SKM-1 treated with dmso at 0.1 percent for 144 hours (cell line): ENCODE measurements around the gene ZNF526.
A peak's percentile ranks its signal among the peaks of the same experiment; 100 is the strongest.

Experiments
- DNase-seq: peaks from one replicate; lab custom pipeline; 2025; ENCODE audit not compliant: unreplicated experiment; lab: John Stamatoyannopoulos, UW

Gene ZNF526, protein sequence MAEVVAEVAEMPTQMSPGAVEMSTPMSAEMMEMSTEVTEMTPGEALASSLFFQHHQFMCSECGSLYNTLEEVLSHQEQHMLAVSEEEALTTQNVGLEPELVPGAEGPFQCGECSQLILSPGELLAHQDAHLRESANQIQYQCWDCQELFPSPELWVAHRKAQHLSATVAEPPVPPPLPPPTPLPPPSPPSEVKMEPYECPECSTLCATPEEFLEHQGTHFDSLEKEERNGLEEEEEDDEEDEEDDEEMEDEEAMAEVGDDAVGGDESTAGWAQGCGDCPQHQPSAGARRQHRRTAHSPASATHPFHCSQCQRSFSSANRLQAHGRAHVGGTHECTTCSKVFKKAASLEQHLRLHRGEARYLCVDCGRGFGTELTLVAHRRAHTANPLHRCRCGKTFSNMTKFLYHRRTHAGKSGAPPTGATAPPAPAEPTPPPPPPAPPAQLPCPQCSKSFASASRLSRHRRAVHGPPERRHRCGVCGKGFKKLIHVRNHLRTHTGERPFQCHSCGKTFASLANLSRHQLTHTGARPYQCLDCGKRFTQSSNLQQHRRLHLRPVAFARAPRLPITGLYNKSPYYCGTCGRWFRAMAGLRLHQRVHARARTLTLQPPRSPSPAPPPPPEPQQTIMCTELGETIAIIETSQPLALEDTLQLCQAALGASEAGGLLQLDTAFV

DNA sequence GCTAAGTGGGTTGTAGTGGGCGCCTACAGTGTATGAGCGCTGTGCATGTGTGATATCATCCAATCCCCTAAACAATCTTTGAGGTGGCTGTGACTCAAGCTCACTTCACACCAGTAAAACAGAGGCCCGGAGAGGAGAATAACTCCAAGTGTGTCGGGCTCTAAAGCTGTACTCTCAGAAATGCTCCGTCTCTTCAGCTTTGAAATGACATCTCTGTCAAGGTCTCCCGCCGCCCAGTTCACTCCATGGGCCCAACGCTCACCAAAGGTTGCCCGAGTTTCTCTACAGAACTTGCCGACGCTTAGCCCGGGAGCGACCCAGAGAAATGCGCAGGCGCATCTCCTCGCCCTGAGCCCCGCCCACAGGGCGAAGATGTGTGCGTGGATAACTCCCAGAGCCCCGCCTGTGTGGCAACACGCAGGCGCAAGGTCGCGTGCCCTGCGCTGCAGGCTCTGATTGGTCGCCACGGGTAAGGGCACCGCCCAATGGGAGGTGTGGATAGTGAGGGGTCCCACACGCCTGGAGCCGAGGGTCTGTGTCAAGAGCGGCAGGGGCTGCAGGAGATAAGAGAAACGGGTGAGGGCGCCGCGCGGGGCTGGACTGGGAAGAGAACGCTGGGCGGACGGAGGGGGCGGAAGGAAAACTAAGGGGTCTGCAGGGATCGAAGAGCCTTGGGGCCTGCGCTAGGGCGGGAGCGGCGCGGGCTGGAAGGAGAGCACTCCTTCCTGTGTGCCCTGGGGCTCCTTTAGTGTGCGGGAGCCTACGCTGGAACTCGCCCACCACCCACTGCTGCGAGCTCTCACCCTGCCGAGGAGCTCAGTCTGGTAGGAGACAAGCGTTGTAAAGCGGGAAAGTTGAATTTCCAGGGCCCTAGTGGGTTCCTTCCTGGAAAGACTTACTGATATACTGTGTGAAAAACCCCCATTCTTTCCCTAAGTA is at the start of gene ZNF526:
Gene ZNF526 (plus strand): TSS at position 501 of the 939 bp plus-strand sequence. CDS start 4,092 bp downstream, outside the sequence.
- DNase-seq = peak; percentile 66

DNA sequence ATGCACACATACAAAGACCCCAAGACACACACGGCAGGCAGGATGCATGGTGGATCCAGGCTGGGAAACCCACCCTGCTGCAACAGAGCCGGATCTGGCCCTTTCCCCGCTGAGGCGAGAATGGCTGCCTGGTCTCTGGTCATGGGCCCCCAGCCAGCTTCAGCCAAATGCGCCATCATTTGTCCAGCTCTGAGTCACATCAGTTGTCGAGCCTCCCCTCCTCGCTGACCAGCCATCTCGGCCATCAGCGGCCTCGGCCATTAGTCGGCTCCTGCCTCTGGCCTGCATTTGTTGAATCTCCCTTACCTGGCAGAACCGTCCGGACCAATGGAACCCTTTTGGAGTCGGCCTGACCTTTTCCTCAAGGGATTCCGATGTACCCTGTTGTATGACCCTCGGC is 49.4 kb upstream of the ZNF526 start:
- no peak for DNase-seq

DNA sequence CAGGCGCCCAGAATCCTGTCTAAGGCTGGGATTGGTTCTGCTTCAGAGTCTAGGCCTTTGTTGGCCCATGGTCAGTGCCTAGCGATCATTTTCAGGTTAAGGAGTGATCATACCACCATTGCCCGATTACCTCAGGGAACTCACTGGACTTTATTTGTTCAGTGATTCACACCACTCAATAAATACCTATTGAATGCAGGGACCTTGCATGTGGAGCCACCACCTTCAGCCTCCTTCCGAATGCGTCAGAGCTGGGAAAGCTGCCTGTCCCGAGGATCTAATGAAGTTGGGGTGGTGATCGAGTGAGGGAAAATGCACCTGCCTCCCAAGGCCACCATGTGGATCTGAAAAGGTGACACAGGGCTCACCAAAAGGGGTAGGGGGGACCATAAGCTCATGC is 47.9 kb upstream of the ZNF526 start:
- no peak for DNase-seq

DNA sequence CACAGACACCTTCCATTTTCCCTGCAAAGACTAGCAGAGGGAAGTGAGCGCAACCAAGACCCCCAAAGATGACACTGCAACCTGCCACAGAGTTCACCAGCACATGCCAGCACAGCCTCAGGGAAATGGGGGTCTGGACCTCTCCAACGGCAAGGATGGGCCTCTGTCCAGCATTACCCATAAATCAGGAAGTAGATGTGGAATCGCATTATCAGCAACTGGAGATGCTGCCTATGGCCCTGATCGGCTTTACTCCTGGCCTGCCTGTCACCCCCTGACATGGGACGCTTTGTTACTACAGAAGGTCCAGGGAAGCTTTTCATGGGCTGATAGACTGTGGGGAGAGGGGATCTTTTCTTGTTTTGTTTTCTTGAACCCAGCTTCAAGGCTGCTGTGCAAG is 46.4 kb upstream of the ZNF526 start:
- DNase-seq = no peak

DNA sequence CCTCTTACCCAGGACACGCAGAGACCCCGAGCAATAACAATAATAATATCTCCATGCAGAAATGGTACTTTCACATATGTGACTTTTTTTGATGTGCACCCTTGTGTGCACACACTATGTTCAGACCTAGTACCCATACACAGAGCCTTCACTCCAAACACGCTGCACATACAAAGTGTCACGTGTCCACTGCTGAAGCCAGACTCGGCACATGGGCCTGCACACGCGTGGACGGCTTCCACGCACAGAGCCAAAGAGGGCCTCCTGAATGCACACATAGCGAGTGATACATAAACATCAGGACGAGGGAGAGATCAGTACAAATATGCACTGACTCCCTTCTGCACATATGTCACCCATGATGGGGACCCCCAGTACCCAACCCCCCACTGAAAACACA is 45.9 kb upstream of the ZNF526 start:
- DNase-seq = no peak

DNA sequence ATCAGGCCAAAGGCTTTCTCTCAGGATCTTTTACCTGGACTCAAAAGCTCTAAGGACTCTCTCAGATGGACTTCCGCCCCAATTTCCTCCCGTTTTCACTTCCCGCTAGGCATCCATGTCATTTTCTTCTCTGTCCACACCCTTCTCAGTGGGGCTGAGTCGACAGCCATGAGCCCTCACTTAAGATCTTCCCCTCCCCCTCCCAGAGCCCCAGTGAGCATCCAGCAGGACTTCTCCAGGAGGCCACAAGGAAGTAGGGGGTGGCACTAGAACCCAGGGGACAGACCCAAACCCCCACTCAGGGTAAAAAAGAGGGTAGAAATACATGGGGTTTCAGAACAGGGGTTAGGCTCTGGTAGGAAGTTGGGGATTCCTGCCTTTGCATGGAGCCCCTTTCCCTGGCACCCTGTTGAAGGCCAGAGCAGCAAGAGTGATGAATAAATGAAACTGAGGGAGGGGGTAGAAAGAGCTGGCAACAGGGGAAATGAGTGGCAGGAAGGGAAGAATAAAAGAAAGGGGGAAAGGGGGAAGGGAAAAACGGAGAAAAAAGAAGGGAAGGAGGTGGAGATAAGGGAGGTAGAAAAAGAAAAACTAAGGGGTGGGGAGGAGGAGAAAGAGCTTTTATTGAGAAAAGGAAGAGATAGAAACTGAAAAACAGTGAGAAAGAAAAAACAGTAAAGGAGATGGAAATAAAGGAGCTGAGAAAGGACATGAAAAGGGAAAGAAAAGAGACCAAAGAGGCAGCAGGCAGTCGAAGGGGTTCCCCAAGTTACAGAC is 45.0 kb upstream of the ZNF526 start:
- DNase-seq = no peak

DNA sequence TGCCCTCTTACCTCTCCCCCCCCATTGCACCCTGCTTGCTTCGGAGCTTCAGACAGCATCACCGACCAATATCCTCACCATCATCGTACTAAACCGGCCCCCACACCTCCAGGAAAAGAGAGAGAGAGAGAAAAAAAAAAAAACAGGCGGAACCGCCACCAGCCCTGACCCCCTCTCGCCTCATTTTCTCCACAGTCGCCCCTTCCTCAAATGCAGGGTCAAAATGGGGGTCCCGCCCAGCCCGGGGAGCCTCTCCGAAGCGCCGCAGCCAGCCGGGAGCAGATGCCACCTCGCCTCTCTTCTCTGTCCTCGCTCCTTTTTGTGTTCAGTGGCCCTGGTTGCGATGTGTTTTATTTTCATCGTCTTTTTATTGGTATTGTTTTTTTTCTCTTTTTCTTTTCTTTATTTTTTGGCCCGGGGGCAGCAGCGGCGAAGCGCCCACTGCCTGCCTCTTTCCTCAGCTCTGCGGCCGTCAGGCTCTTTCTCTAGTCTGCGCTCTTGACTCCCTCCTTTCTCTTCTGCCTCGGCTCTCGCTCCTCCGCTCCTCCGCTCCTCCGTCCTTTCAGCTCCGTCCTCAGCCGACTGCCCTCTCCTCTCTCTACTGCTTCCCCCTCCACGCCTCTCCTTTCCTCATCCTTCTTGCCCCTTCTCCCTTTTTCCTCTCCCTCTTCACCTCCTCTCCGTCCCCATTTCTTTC is 44.0 kb upstream of the ZNF526 start:
- no peak for DNase-seq

DNA sequence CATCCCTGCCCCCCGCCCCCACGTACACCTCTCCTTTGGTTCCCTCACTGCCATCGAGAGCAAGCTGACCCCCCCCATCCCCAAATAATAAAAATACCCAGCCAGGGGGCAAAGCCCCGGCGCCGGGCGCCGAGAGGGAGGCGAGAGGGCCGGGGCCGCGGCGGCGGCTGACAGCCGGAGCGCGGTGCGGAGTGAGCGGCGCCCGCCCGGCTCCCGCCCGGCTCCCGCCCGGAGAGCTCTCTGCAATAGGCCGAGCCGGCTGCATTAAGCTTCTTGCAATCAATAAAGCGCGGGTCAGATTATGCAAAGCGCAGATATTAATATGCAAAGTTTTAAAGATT is 43.5 kb upstream of the ZNF526 start:
- DNase-seq = no peak

DNA sequence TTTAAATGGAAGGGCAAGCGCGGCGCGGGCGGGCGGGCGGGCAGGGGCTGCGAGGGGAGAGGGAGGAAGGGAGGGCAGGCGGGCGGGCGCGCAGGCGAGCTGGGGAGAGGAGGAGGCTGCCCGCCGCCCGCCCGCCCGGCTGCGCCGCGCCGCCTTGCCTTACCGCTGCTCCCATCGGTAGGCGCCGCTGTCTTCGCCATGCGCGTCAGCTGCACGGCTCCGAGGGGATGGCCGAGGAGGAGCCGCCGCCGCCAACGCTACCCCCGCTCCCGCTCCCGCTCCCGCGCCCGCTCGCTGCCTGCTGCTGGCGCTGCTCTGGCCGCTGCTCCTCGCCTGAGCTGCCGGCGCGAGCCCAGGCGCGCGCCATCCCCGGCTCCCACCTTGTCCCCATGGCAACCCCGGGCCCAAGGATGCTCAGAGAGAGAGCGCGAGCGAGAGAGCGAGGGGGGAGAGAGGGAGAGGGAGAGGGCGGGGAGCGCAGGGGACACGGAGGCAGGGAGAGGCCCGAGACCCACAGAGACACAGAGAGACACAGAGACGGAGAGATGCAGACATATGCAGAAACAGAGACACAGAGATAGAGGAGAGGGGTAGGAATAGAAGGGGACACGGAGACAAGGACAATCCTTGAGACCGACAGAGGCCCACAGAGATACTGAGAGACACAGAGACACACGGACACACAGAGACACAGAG is 43.0 kb upstream of the ZNF526 start:
- DNase-seq = no peak

DNA sequence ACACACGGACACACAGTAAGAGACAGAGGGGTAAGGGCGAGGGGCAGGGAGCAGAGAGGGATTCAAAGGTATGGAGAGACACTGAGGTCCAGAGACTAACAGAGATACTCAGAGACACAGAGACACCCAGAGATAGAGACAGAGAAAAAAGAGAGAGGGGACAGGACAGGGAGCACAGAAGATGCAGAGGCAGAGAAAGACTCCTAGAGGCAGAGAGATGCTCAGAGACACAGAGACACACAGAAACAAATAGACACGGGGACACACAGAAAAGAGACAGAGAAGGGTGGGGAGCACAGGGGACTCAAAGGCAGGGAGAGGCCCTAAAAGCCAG is 42.5 kb upstream of the ZNF526 start:
- DNase-seq = no peak

DNA sequence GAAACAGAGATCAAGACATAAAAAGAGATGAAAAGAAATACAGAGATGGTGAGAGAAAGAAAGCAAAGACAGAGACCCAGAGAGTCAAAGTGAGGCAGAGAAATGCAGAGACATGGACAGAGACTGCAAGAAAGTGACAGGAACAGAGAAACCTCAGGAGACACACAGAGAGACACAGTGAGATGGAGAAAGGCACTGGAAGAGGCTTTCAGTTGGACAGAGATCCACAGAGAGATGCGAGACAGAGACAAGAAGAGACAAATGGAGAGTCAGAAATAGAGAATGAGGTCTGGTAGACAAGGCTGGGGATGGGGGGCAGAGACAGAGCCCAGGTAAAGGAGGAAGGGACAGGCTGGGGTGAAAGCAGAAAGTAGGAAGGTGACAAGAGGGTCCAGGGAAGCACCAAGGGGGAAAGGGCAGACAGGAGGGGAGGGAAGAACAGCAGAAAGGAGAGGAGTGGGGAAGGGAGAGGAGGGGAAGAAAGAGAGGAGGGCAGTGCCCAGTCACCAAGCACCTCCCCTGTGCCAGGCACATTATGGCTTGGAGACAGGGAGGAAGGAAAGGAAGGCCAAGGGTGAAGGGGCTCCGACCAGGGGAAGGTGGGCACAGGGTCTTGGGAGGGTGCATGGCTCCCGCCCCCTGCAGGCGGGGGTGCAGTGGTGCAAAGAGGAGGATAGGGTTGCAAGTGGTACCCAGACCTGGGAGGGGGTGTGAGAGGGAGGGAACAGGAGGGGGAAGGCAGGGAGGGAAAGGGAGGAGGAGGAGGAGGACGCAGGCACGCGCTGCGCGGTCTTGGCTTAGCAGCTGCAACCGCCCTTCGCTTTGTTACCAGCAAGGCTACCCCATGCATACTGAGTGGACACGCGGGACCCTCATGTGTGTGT is 41.1 kb upstream of the ZNF526 start:
- DNase-seq = no peak

DNA sequence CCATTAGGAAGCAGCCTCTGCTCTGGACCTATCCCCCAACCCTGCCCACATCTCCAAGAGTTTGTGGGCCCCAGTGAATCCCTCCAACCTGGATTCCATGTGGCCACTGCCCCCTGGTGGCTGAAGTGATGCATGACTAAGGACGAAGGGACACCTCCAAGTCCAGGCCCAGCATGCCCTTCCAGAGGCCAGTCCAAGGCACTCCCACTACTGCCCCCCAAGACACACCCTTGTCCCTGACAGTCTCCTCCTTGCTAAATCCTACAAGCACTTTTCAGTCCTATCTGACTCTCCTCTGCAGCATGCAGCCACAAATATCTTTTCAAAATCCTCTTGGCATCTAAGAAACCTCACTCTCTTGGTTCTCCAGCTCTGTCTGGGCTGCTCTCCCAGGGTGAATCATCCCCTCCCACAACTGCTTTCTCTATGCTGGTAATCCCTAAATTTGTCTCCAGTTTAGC is 35.7 kb upstream of the ZNF526 start:
- DNase-seq = peak; percentile 4

DNA sequence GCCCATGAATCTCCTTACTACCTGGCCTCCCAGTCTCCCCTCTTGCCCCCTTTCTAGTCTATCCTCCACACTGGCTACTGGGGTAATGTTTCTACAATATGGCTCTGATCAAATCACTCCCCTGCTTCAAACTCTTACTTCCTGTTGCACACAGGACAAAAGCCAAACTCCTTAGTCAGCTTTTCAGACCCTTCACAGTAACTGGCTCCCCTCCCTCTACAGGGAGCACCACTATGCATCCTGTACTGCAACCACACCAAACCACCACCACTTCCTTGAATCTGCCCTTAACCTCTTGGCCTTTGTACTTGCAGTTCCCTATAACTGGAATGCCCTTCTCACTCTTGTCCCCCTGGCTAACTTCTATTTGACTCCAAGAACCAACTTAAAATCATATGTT is 34.8 kb upstream of the ZNF526 start:
- DNase-seq = peak; percentile 55

DNA sequence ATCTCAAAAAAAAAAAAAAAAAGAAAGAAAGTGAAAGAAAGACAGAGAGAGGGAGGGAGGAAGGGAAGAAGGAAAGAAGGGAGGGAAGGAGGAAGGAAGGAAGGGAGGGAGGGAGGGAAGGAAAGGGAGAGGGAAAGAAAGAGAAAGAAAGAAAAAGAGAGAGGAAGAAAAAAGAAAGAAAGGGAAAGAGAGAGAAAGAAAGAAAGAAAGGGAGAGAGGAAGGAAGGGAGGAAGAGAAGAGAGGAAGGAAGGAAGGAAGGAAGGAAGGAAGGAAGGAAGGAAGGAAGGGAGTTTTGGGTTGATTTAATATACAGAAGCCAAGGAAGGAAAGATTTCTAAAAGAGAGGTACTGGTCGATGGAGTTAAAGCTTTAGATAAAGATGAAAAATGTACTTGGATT is 31.4 kb upstream of the ZNF526 start:
- no peak for DNase-seq

DNA sequence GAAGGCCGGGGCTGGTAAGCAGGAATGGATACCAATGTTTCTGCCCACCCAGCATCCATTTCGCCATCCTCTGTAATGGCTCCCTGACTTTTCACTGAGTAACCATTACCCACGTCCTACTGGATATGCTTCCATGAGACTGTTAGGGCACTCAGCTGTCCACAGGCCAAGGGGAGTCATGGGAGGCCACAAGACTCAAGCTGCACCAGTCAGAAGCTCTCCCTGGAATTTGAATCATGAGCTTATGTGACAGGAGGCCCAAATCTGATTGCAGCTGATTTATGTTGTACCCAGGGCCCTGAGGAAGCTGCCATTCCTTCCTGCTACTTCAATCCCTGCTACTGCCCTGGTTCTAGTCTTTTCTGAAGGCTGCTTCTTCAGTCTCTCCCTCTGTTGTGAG is 31.0 kb upstream of the ZNF526 start:
- DNase-seq = no peak

DNA sequence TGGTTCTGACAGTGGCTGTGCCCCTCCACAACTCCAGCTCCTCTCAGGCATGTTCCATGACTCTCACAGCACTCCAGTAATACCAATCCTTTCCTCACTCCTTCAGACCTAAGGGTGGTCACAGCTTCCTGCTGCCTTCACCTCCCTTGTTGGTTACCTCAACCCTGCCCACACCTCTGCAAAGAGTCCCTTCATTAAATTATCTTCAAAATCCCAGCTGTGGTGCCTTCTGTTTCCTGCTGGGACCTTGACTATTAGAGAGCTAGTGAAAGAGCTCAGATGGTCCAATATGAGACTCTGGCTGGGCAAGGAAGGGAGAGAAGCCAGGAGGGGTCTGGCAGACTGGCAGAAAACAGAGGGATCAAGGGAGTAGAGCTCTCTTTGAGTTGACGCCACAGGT is 28.8 kb upstream of the ZNF526 start:
- DNase-seq = no peak

DNA sequence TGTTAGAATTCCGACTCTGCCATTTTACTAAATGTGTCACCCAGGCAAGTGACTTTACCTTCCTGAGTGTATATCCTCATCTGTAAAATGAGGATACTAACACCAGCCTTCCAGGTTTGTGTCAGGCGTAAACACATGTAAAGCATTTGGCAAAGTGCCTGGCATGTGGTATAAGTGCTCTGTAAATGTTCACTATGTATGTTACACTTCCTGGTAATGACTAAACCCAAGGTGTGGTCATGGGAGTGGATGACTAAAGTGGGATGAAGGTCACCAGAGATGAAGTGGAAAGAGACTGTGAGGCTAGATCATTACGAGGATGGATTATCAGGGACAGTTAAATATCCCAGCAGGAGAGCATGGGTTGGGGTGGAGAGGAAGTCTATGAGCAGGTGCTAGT is 28.3 kb upstream of the ZNF526 start:
- no peak for DNase-seq

DNA sequence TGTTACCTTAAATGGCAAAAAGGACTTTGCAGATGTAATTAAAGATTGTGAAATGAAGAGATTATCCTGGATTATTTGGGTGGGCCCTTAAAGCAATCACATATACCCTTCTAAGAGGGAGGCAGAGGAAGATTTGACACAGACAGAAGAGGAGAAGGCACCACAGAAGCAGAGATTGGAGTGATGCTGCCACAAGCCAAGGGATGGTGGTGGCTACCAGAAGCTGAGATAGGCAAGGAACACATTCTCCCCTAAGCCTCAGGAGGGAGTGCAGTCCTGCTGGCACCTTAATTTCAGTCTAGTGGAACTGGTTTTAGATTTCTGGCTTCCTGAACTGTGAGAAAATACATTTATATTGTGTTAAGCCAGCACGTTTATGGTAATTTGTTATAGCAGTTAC is 26.8 kb upstream of the ZNF526 start:
- DNase-seq = no peak

DNA sequence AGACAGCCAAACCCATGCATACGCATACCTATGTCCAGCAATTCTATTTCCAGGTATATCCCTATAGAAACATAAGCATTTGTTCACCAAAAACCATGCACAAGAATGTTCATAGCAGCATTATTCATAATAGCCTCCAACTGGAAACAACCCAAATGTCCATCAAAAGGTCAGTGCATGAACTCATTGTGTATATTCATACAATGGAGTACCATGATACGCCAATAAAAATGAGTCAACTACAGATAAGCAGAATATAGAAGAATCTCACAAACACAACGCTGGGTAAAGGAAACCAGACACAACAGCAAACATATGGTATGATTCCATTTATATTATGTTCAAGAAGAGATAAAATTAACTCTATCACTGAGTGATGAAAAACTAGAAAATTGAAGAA is 26.4 kb upstream of the ZNF526 start:
- DNase-seq = no peak
